ENCODE measurements around the gene NID1. TPM values are rescaled to one million over a fixed set of nuclear protein-coding genes. Genes with fewer than 3 reads are reported as not detected.

Gene NID1
- total RNA-seq, 4 donors from 2014 or later: 139 to 322 (median 244) TPM

- WGBS, 2 donors (ENCODE audit: low coverage in 1 of 2): 92 to 100% methylated on average over 1 of the region's 4 CpGs
- Histone ChIP-seq H3K4me1 (peaks cover 0 to 7% (median 0%) of the 10 kb centered on the region in 3 donors), H3K4me3 (no peak overlapping the region), H3K9me3 (no peaks in the 10 kb centered on the region), H3K27me3 (no peaks in the 10 kb centered on the region), H3K27ac (no peak overlapping the region), H3K36me3 (peaks cover 0 to 99% of the 10 kb centered on the region in 2 donors)
- no peak for TF ChIP-seq POLR2A (IDR thresholded peaks at IDR 0.05)
- TF ChIP-seq CTCF (IDR thresholded peaks at IDR 0.05): no peak
- no peak for TF ChIP-seq EP300 (IDR thresholded peaks at IDR 0.05)
- no peak for TF ChIP-seq POLR2AphosphoS5 (IDR thresholded peaks at IDR 0.05)
- ATAC-seq: no peak
Observed at GRCh38 chr1:235996048-235996785, 68.7 kb downstream of the NID1 start.

- no peak for ATAC-seq
- H3K36me3 ChIP-seq: peaks cover 0 to 99% of the 10 kb centered on the region in 2 donors
- WGBS, 2 donors (ENCODE audit: low coverage in 1 of 2): 75 to 84% methylated on average over 2 of the region's 3 CpGs
Observed at GRCh38 chr1:235995511-235995910, 69.4 kb downstream of the NID1 start.

GRCh38 chr1:235993652-235994051, 71.2 kb downstream of the NID1 start:
- TF ChIP-seq POLR2AphosphoS5 (IDR thresholded peaks at IDR 0.05) (no peak), POLR2A (IDR thresholded peaks at IDR 0.05) (no peak), CTCF (IDR thresholded peaks at IDR 0.05) (no peak), EP300 (IDR thresholded peaks at IDR 0.05) (no peak)
- Histone ChIP-seq H3K4me3 (no peak overlapping the region), H3K27ac (no peak overlapping the region), H3K9me3 (peaks cover 0 to 9% (median 0%) of the 10 kb centered on the region in 3 donors), H3K36me3 (peaks cover 4 to 100% of the 10 kb centered on the region in 2 donors), H3K4me1 (no peaks in the 10 kb centered on the region), H3K27me3 (no peaks in the 10 kb centered on the region)
- no peak for ATAC-seq
- 89% methylated on average over 21 of the region's 31 CpGs; no CpG with 5 or more reads in 1 of the 2 donors for WGBS, 2 donors (ENCODE audit: low coverage in 1 of 2)

More at GRCh38 chr1:235995511-235995910, 69.4 kb downstream of the NID1 start:
- TF ChIP-seq POLR2A (IDR thresholded peaks at IDR 0.05) (no peak), CTCF (IDR thresholded peaks at IDR 0.05) (no peak), EP300 (IDR thresholded peaks at IDR 0.05) (no peak), POLR2AphosphoS5 (IDR thresholded peaks at IDR 0.05) (no peak)
- Histone ChIP-seq H3K27ac (no peak overlapping the region), H3K4me3 (no peak overlapping the region), H3K9me3 (peaks cover 0 to 3% (median 0%) of the 10 kb centered on the region in 3 donors), H3K27me3 (no peaks in the 10 kb centered on the region), H3K4me1 (no peaks in the 10 kb centered on the region)

GRCh38 chr1:235992868-235993267, 72.0 kb downstream of the NID1 start:
- peaks cover 0 to 9% (median 0%) of the 10 kb centered on the region in 3 donors for H3K9me3 ChIP-seq
- no peak for TF ChIP-seq CTCF (IDR thresholded peaks at IDR 0.05)
- TF ChIP-seq POLR2AphosphoS5 (IDR thresholded peaks at IDR 0.05): no peak
- TF ChIP-seq POLR2A (IDR thresholded peaks at IDR 0.05): no peak
- TF ChIP-seq EP300 (IDR thresholded peaks at IDR 0.05): no peak
- ATAC-seq: no peak
- no peak overlapping the region for H3K4me3 ChIP-seq
- no peaks in the 10 kb centered on the region for H3K4me1 ChIP-seq
- 89 to 90% methylated on average over 2 to 4 of the region's 7 CpGs for WGBS, 2 donors (ENCODE audit: low coverage in 1 of 2)
- H3K27me3 ChIP-seq: no peaks in the 10 kb centered on the region
- H3K27ac ChIP-seq: peak overlapping the region in 1 of 4 donors; percentile 14
- peaks cover 4 to 100% of the 10 kb centered on the region in 2 donors for H3K36me3 ChIP-seq

GRCh38 chr1:235992346-235992745, 72.5 kb downstream of the NID1 start:
- Histone ChIP-seq H3K27ac (peak overlapping the region in 1 of 4 donors; percentile 17), H3K9me3 (peaks cover 0 to 9% (median 0%) of the 10 kb centered on the region in 3 donors), H3K4me3 (no peak overlapping the region), H3K36me3 (peaks cover 4 to 100% of the 10 kb centered on the region in 2 donors), H3K27me3 (no peaks in the 10 kb centered on the region), H3K4me1 (no peaks in the 10 kb centered on the region)
- no peak for TF ChIP-seq POLR2A (IDR thresholded peaks at IDR 0.05)
- TF ChIP-seq POLR2AphosphoS5 (IDR thresholded peaks at IDR 0.05): no peak
- TF ChIP-seq CTCF (IDR thresholded peaks at IDR 0.05): no peak
- no peak for TF ChIP-seq EP300 (IDR thresholded peaks at IDR 0.05)
- no peak for ATAC-seq
- WGBS, 2 donors (ENCODE audit: low coverage in 1 of 2): 83 to 89% methylated on average over 7 to 12 of the region's 13 CpGs

Measured in gastroesophageal sphincter (tissue), 4 donors.